Skin epidermis (tissue), 12 donors: ENCODE data around the gene HSDL1.
A peak's percentile ranks its signal among the peaks of the same experiment; 100 is the strongest.

Source experiments
- H3K27ac ChIP-seq, 21 experiments: fragments of 200-600 bp; sonication (generic) in 11 of 21; one replicate each; pipeline ENCODE4 v1.5.0; 2020; ENCODE audit warnings: mild to moderate bottlenecking in 3 of 21, inconsistent platforms in 2 of 21, moderate library complexity in 2 of 21
- H3K4me3 ChIP-seq, 7 experiments: fragments of 200-600 bp; sonication (generic) in 2 of 7; one replicate each; pipeline ENCODE4 v1.5.0; 2020; ENCODE audit warnings: inconsistent platforms in 2 of 7, mild to moderate bottlenecking in 2 of 7, moderate library complexity in 1 of 7

HSDL1 gene

GRCh38 chr16:84086341-84086740, 58.6 kb downstream of the HSDL1 start:
- no peak overlapping the region for H3K4me3 ChIP-seq
- H3K27ac ChIP-seq, result no peak overlapping the region

GRCh38 chr16:84085773-84086172, 59.2 kb downstream of the HSDL1 start:
- Histone ChIP-seq H3K27ac (no peak overlapping the region), H3K4me3 (no peak overlapping the region)

GRCh38 chr16:84085271-84085667, 59.7 kb downstream of the HSDL1 start:
- Histone ChIP-seq H3K27ac (no peak overlapping the region), H3K4me3 (no peak overlapping the region)

- H3K4me3 ChIP-seq, result no peak overlapping the region
- H3K27ac ChIP-seq, result no peak overlapping the region
These were observed 60.3 kb downstream of the HSDL1 start for GRCh38 chr16:84084570-84085270.

GRCh38 chr16:84082835-84083569, 62.0 kb downstream of the HSDL1 start:
- H3K27ac ChIP-seq, result peak overlapping the region in 1 of 21 experiments; percentile 11
- H3K4me3 ChIP-seq, result no peak overlapping the region

GRCh38 chr16:84082110-84082509, 62.9 kb downstream of the HSDL1 start:
- H3K4me3 ChIP-seq, result no peak overlapping the region

GRCh38 chr16:84081446-84081989, 63.5 kb downstream of the HSDL1 start:
- Histone ChIP-seq H3K27ac (no peak overlapping the region), H3K4me3 (no peak overlapping the region)

More at GRCh38 chr16:84082110-84082509, 62.9 kb downstream of the HSDL1 start:
- no peak overlapping the region for H3K27ac ChIP-seq

GRCh38 chr16:84080813-84081212, 64.2 kb downstream of the HSDL1 start:
- no peak overlapping the region for H3K4me3 ChIP-seq
- H3K27ac ChIP-seq, result no peak overlapping the region

GRCh38 chr16:84080378-84080777, 64.6 kb downstream of the HSDL1 start:
- Histone ChIP-seq H3K4me3 (no peak overlapping the region), H3K27ac (no peak overlapping the region)

- no peak overlapping the region for H3K4me3 ChIP-seq
- H3K27ac ChIP-seq, result no peak overlapping the region
These were observed 65.3 kb downstream of the HSDL1 start for GRCh38 chr16:84079664-84080063.

- Histone ChIP-seq H3K27ac (no peak overlapping the region), H3K4me3 (no peak overlapping the region)
These were observed 69.6 kb downstream of the HSDL1 start for GRCh38 chr16:84075376-84075775.

- no peak overlapping the region for H3K4me3 ChIP-seq
- H3K27ac ChIP-seq, result no peak overlapping the region
These were observed 70.3 kb downstream of the HSDL1 start for GRCh38 chr16:84074721-84075120.
